ENCODE measurements around the gene MS4A2.
"Not testable (repeated sequence)": the region's sequence is repeated elsewhere in the genome, so short reads cannot be mapped to it uniquely, and the experiment has no call there.

MS4A2 gene

DNA sequence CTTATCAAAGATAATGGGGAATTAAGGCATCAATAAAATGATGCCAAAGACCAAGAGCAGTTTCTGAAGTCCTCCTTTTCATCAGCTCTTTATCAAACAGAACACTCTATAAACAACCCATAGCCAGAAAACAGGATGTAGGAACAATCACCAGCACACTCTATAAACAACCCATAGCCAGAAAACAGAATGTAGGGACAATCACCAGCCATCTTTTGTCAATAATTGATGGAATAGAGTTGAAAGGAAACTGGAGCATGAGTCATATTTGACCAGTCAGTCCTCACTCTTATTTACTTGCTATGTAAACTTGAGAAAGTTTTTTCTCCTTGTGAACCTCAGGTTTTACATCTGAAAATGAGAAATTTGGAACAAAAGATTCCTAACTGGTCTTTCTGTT is 10.0 kb downstream of the MS4A2 start:
- H2BK120ac ChIP-seq (ENCODE audit: insufficient read depth, low read length, poor library complexity): no peak overlapping the region
- no peak overlapping the region for H3K23ac ChIP-seq (ENCODE audit: low read length)
- no peak overlapping the region for H2BK5ac ChIP-seq (ENCODE audit: low read depth, low read length, poor library complexity)
- H3K27ac ChIP-seq (ENCODE audit: low read depth, low read length): no peak overlapping the region
- no peaks in the 10 kb centered on the region for H3K9me3 ChIP-seq (ENCODE audit: insufficient read depth, low read depth, low read length)
- no peaks in the 10 kb centered on the region for H3K79me2 ChIP-seq (ENCODE audit: control insufficient read depth, insufficient read depth, low read length, poor library complexity)
- H2AK5ac ChIP-seq (ENCODE audit: low read length): no peak overlapping the region
- H3K36me3 ChIP-seq (ENCODE audit: control insufficient read depth in 1 of 2, insufficient read depth in 2 of 2, low read length in 2 of 2): no peaks in the 10 kb centered on the region
- H4K91ac ChIP-seq (ENCODE audit: low read depth, low read length): no peak overlapping the region
- no peak overlapping the region for H3K4me2 ChIP-seq (ENCODE audit: low read length)
- H3K79me1 ChIP-seq (ENCODE audit: low read length): no peaks in the 10 kb centered on the region
- H3K14ac ChIP-seq (ENCODE audit: low read length): no peak overlapping the region
- H3K27me3 ChIP-seq (ENCODE audit: insufficient read depth, low read length): no peaks in the 10 kb centered on the region
- H4K12ac ChIP-seq (ENCODE audit: low read depth, low read length): no peak overlapping the region
- H3K4ac ChIP-seq (ENCODE audit: low read depth, low read length): no peak overlapping the region
- H3K9ac ChIP-seq (ENCODE audit: low read length): no peak overlapping the region
- no peak overlapping the region for H2BK12ac ChIP-seq (ENCODE audit: low read length)
- DNase-seq: no peak
- no peak overlapping the region for H4K8ac ChIP-seq (ENCODE audit: low read depth, low read length)
- no peak overlapping the region for H2AFZ ChIP-seq (ENCODE audit: insufficient read depth, low read length, poor library complexity)
- no peak overlapping the region for H3K4me3 ChIP-seq (ENCODE audit: low read depth, low read length)
- no peaks in the 10 kb centered on the region for H3K4me1 ChIP-seq (ENCODE audit: control insufficient read depth in 1 of 2, insufficient read depth in 2 of 2, low read length in 2 of 2)
- no peak overlapping the region for H3K18ac ChIP-seq (ENCODE audit: low read length)

GRCh38 chr11:60100516-60100915 is 12.1 kb downstream of the MS4A2 start:
- WGBS (ENCODE audit: extremely low coverage, insufficient coverage, insufficient read length): no CpG with 5 or more reads among the region's 1 CpG
- Histone ChIP-seq H4K91ac (ENCODE audit: low read depth, low read length) (no peak overlapping the region), H2AK5ac (ENCODE audit: low read length) (no peak overlapping the region), H3K14ac (ENCODE audit: low read length) (no peak overlapping the region), H3K4me2 (ENCODE audit: low read length) (no peak overlapping the region), H3K36me3 (ENCODE audit: control insufficient read depth in 1 of 2, insufficient read depth in 2 of 2, low read length in 2 of 2) (no peaks in the 10 kb centered on the region), H2BK120ac (ENCODE audit: insufficient read depth, low read length, poor library complexity) (no peak overlapping the region), H3K27ac (ENCODE audit: low read depth, low read length) (no peak overlapping the region), H3K18ac (ENCODE audit: low read length) (no peak overlapping the region), H2BK12ac (ENCODE audit: low read length) (no peak overlapping the region), H3K23ac (ENCODE audit: low read length) (no peak overlapping the region), H2AFZ (ENCODE audit: insufficient read depth, low read length, poor library complexity) (no peak overlapping the region), H4K12ac (ENCODE audit: low read depth, low read length) (no peak overlapping the region), H3K79me2 (ENCODE audit: control insufficient read depth, insufficient read depth, low read length, poor library complexity) (no peaks in the 10 kb centered on the region), H3K9ac (ENCODE audit: low read length) (no peak overlapping the region), H3K4me3 (ENCODE audit: low read depth, low read length) (no peak overlapping the region), H3K4ac (ENCODE audit: low read depth, low read length) (no peak overlapping the region), H3K79me1 (ENCODE audit: low read length) (no peaks in the 10 kb centered on the region), H3K9me3 (ENCODE audit: insufficient read depth, low read depth, low read length) (no peaks in the 10 kb centered on the region), H4K8ac (ENCODE audit: low read depth, low read length) (no peak overlapping the region), H3K27me3 (ENCODE audit: insufficient read depth, low read length) (no peaks in the 10 kb centered on the region), H3K4me1 (ENCODE audit: control insufficient read depth in 1 of 2, insufficient read depth in 2 of 2, low read length in 2 of 2) (no peaks in the 10 kb centered on the region), H2BK5ac (ENCODE audit: low read depth, low read length, poor library complexity) (no peak overlapping the region)
- DNase-seq: no peak

GRCh38 chr11:60101368-60101767 is 12.9 kb downstream of the MS4A2 start:
- DNase-seq; H3K4ac ChIP-seq (ENCODE audit: low read depth, low read length); H3K9ac ChIP-seq (ENCODE audit: low read length); H3K27ac ChIP-seq (ENCODE audit: low read depth, low read length); H3K18ac ChIP-seq (ENCODE audit: low read length); H3K79me2 ChIP-seq (ENCODE audit: control insufficient read depth, insufficient read depth, low read length, poor library complexity); H2AK5ac ChIP-seq (ENCODE audit: low read length); H3K9me3 ChIP-seq (ENCODE audit: insufficient read depth, low read depth, low read length); H4K12ac ChIP-seq (ENCODE audit: low read depth, low read length); H2BK5ac ChIP-seq (ENCODE audit: low read depth, low read length, poor library complexity); H3K27me3 ChIP-seq (ENCODE audit: insufficient read depth, low read length); H2AFZ ChIP-seq (ENCODE audit: insufficient read depth, low read length, poor library complexity); H2BK120ac ChIP-seq (ENCODE audit: insufficient read depth, low read length, poor library complexity); H3K14ac ChIP-seq (ENCODE audit: low read length); H3K36me3 ChIP-seq (ENCODE audit: control insufficient read depth in 1 of 2, insufficient read depth in 2 of 2, low read length in 2 of 2); H4K8ac ChIP-seq (ENCODE audit: low read depth, low read length); H4K91ac ChIP-seq (ENCODE audit: low read depth, low read length); H3K4me1 ChIP-seq (ENCODE audit: control insufficient read depth in 1 of 2, insufficient read depth in 2 of 2, low read length in 2 of 2); H2BK12ac ChIP-seq (ENCODE audit: low read length); H3K4me2 ChIP-seq (ENCODE audit: low read length); H3K23ac ChIP-seq (ENCODE audit: low read length); H3K79me1 ChIP-seq (ENCODE audit: low read length); H3K4me3 ChIP-seq (ENCODE audit: low read depth, low read length): not testable (repeated sequence)
- WGBS (ENCODE audit: extremely low coverage, insufficient coverage, insufficient read length): no CpG with 5 or more reads among the region's 11 CpGs

DNA sequence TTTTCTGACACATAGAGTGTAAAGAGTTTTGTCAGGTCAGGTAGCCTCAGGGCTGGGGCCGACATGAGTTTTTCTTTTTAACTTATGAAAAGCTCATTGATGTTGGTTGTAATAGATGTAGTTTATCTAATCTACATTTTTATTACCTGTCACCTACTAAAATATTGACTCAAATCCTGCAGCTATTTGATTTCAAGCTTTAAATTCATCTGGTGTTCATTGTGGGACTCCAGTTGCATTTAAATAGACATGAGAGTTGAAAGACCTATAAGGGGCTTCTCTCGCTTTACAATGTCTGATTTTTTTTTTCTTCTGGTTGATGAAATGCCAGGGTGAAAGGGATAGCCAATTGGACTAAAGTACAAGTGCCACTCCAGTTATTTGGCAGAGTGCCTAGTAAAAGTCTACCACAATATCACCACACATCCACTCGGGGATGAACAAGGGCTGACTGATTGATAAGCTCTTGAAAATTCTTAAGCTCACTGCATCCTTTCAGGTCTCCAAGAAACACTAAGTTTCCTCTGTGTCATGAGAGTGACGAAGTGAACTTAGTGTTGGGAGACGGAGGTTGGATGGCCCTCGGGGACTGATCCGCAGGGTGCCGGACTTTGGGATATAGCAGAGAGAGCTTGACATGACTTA is 16.1 kb downstream of the MS4A2 start:
- not testable (repeated sequence) for H4K12ac ChIP-seq (ENCODE audit: low read depth, low read length); DNase-seq; H3K23ac ChIP-seq (ENCODE audit: low read length); H3K79me2 ChIP-seq (ENCODE audit: control insufficient read depth, insufficient read depth, low read length, poor library complexity); H3K27ac ChIP-seq (ENCODE audit: low read depth, low read length); H3K4me1 ChIP-seq (ENCODE audit: control insufficient read depth in 1 of 2, insufficient read depth in 2 of 2, low read length in 2 of 2); H3K9me3 ChIP-seq (ENCODE audit: insufficient read depth, low read depth, low read length); H3K4me3 ChIP-seq (ENCODE audit: low read depth, low read length); H3K27me3 ChIP-seq (ENCODE audit: insufficient read depth, low read length); H3K18ac ChIP-seq (ENCODE audit: low read length); H4K91ac ChIP-seq (ENCODE audit: low read depth, low read length); H4K8ac ChIP-seq (ENCODE audit: low read depth, low read length); H2BK12ac ChIP-seq (ENCODE audit: low read length); H3K14ac ChIP-seq (ENCODE audit: low read length); H2AK5ac ChIP-seq (ENCODE audit: low read length); H2BK120ac ChIP-seq (ENCODE audit: insufficient read depth, low read length, poor library complexity); H2BK5ac ChIP-seq (ENCODE audit: low read depth, low read length, poor library complexity); H3K4me2 ChIP-seq (ENCODE audit: low read length); H3K9ac ChIP-seq (ENCODE audit: low read length); H3K4ac ChIP-seq (ENCODE audit: low read depth, low read length); H3K79me1 ChIP-seq (ENCODE audit: low read length); H2AFZ ChIP-seq (ENCODE audit: insufficient read depth, low read length, poor library complexity); H3K36me3 ChIP-seq (ENCODE audit: control insufficient read depth in 1 of 2, insufficient read depth in 2 of 2, low read length in 2 of 2)
- no CpG with 5 or more reads among the region's 8 CpGs for WGBS (ENCODE audit: extremely low coverage, insufficient coverage, insufficient read length)

Data from trophoblast cell (in vitro differentiated cells and primary cell).